Activated T-cell treated with anti-CD3 and anti-CD28 coated beads for 4 hours (primary cell): Measurements from ENCODE around the gene FBXL5.
A peak's percentile ranks its signal among the peaks of the same experiment; 100 is the strongest.

Experiments used
- DNase-seq: peaks from one replicate; pipeline ENCODE4 v3.0.0-alpha.2; 2020

The FBXL5 gene

DNA sequence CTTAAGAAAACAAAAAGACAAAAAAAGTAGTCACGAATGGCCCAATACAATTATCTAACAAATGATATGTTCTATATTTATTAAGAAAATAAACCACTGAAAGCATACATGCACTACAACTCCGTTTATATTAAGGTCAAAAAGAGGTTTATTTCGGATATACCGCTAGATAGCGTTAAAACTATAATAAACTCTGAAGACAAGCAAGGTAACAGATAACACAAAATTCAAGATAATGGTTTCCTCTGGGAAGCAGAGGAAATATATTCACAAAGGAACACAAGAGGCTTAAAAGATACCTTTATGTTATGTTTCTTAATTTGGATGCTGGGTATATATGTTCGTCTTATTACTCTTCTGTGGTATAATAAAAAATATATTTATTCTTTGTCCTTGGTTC is 21.7 kb upstream of the FBXL5 start:
- DNase-seq: no peak

DNA sequence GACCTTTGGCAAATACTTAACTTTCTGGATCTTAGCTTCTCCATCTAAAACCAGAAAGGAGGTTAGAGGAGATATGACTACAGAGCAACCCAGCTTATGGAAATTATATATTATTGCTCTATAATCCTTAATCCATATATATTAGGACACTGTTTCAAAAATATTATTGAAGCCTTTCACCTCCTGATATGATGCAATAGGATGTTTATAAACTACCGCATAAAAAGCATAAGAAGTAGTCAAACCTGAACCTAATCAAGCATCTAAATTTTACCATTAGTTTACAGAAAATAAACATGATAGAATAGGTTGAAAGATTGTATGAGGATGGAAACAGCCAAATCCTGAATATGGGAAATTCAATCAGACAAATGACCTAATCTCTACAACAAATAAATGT is 20.9 kb upstream of the FBXL5 start:
- no peak for DNase-seq

DNA sequence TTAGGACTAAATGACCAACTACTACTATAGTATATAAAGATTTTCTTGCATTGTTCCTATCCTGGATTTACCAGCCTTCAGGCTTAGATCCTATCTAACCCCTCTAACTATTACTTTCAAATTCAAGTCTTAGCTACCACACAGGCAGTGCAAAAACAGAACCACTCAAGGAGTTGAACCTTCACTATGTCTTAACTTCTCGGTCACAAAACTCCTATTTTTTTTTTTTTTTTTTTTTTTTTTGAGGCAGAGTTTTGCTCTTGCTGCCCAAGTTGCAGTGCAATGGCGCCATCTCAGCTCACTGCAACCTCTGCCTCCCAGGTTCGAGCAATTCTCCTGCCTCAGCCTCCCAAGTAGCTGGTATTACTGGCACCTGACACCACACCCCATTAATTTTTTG is 20.2 kb upstream of the FBXL5 start:
- no peak for DNase-seq

DNA sequence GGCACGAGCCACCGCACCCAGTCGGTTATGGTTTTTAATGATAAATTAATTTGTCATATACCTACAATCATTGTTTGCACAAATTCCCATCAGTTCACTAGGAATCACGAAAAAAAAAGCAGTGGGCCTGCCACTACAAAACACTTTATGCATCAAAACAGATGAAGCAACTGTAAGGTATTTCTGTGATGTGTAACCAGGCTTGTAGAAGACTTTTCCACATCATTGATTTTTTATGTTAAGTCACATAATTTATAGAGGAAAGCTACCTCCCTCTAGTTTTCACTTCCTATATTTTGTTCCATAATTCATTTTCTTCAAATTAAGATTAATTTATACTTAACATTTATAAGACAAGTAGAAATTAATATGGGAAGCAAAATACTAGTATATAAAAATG is 19.8 kb upstream of the FBXL5 start:
- DNase-seq: no peak

DNA sequence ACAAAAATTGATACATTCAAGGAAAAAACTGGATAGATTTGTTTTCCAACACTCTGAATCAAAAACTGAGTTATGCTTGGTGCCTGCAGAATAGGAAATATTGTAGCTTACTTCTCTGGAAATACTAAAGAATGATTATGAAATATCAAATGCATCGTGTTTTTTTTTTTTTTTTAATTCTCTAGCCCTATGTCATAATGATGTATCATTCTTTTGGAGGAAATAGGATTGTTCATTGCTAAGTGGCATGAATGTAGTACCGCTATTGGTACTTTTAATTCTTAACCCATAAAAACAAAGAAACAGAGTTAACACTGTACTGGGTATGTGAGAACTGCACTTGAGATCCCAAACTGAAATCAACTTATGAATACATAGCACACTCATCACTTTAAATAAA is 18.9 kb upstream of the FBXL5 start:
- no peak for DNase-seq

DNA sequence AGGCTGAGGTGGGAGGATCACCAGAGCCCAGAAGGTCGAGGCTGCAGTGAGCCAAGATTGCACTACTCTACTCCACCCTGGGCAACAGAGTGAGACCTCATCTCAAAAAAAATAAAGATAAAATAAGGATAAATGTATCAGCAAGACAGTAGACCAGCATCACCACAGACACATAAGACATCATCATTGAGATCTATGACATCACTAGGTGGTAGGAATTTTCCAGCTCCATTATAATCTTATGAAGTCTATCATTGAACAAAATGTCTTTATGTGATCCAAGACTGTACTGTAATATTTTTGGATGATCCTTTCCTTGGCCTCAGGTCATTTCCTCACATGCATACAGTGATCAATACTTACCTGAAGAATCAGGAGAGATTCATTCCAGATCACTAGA is 18.2 kb upstream of the FBXL5 start:
- no peak for DNase-seq

DNA sequence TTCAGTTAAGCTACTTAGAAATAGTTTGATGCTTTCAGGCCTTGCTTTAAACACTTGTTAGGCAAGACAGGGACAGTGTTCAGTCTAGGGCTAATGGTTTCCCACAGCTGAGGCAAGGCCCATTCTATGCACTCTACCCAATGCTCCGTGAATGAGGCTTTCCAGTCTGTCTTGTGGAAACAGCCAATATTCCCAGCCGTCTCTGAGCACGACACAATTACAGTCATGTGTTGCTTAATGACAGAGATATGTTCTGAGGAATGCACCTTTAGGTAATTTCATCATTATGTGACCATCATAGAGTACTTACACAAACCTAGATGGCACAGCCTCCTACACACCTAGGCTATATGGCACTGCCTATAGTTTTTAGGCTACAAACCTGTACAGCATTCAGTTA is 16.9 kb upstream of the FBXL5 start:
- DNase-seq: no peak

DNA sequence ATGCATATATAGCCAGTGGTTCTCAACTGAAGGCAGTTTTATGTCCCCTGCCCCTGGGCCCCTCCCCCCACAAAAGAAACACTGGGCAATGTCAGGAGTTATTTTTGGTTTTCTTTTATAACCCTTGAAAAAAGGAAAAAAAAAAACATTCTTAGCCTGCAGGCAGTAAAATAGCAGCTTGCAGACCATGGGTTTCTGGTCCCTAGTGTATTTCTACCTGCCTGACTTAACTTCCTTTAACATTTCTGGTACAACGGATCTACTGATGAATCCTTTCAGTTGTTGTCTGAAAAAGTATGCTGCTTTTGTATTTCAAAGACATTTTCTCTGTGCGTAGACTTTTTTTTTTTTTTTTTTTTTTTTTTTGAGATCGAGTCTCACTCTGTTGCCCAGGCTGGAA is 15.4 kb upstream of the FBXL5 start:
- DNase-seq: no peak

DNA sequence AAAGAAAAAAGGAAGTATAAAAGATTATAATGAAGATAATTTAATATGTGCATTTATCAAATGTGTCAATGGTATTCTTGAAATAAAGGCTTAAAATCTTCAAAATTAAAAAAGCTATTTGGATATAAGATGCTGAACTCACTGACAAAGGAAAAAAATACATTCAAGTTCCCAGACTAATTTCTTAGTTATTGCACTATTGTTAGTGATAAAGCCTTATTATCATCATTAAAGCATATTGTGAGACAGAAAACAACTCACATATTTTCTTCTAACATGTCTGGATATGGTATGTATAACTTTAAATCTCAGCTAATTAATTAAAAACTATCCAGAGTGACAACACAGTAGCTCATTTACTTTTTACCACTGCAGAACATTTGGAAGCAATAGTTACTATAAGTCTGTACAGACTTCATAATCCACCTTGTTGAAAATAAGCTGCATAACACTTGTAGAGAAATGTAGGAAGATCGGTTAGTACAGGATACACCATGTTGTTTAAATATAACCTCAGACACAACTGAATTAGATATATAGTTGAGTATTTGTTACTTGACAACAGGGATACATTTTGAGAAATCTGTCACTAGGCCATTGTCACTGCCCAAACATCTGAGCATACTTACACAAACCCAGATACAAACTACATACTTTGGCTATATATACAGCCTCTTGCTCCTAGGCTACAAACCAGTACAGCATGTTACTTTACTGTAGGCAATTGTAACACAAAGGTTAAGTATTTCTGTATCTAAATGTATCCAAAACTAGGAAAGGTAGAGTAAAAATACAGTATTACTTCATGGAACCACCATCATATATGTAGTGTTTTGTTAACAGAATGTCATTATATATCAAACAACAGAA is 13.6 kb upstream of the FBXL5 start:
- no peak for DNase-seq

DNA sequence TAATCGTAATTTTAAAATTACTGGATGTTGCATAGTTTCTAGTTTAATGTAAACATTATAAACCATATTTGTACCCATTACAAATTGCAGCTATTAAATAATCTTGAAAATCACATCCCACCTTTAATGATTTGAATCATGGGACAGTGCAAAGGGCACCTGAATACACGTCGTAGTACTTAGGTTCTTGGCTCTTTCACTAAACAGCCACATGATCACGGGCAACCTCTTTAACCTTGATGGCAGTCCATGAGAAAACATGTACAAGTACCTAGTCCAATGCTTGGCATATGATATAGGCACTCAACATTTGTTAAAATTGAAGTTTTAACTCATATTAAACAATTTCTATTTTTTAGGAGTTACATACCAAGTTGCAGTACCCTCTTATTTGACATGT is 11.8 kb upstream of the FBXL5 start:
- DNase-seq: no peak

DNA sequence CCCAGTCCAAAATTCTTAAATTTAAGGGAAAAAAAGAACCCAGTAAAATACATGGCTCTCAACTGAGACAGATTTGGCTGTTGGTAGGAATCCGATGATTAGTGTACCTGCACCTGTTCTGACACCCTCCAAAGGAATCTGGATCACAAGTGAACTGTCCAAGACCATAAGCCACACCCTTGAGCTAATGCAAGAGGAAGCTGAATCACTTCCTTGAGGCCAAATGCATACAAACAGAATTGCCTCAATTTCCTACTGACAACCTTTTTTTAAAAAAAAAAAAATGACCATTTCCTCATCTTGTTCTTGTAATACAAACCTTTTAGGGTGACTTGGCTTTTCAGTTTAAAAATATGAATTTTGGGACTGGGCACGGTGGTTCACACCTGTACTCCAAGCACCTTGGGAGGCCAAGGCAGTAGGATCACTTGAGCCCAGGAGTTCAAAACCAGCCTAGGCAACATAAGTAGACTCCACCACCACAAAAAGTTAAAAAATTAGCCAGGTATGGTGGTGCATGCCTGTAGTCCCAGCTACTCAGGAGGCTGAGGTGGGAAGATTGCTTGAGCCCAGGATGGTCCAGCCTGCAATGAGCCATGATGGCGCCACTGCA is 10.7 kb upstream of the FBXL5 start:
- no peak for DNase-seq

DNA sequence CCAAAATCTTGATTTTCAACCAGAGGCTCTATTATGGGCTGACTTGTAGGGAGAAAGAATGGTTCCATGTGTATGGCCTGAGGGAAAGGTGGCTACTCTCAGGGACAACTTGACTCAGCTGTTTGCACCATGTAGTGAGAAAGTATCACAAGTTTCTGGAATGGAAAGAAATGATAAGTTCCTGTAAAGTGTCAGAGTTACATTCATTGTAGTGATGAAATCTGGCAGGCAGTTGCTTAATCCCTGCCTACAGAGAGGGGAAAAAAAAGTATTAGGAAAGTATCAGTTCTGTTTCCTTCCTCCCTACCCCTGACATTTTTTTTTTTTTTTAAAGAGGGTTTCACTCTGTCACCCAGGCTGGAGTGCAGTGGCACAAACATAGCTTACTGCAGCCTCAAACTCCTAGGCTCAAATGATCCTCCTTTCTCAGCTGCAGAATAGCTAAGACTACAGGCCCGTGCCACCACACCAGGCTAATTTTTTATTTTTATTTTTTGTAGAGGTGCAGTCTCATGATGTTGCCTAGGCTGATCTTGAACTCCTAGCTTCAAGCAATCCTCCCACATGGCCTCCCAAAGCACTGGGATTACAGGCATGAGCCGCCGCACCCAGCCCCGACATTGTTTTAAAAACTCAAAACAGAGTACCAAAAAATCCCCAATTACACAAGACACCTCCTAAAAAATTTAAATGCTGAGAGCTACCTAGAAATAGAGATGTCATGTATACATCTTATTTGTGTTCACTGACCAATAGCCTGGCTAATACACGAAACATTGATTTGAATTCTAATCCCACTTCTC is 4.8 kb upstream of the FBXL5 start:
- no peak for DNase-seq

DNA sequence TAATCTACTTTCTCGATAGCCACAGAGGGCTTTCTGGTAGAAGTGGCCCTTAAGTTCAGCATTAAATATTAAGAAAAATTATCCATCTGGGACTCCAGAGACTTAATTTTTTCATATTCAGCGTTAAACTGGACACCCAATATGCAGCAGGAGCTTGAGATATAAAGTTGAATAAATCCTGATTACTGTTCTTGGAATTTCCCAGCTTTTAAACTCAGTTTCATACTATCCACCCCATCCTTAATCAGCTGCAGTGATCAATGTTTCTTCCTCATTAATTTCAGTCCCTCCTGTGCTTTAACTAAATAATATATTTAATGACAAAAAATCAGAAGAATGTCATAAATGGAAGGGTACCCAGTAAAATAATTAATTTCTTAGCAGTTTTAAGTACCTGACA is 3.6 kb upstream of the FBXL5 start:
- DNase-seq: no peak

DNA sequence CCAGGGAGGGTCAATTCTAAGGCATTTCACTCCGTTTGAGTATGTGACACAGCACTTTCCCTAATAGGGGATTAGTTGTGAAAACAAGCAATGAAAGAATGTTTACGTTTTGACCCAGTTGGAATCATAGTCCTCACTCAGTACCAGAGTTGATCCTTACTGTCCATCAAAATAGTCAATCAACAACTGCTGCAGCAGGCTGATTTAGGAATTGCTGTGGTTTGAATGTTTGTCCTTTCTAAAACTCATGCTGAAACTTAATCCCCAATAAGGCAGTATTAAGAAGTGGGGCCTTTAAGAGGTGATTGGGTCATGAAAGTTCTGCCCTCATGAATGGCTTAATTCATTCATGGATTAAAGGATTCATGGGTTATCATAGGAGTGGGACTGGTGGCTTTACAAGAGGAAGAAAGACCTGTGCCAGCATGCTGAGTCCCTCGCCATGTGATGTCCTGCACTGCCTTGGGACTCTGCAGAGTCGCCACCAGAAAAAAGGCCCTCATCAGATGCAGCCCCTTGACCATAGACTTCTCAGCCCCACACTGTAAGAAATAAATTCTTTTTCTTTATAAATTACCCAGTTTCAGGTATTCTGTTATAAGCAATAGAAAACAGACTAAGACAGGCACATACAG is 3.1 kb upstream of the FBXL5 start:
- no peak for DNase-seq

DNA sequence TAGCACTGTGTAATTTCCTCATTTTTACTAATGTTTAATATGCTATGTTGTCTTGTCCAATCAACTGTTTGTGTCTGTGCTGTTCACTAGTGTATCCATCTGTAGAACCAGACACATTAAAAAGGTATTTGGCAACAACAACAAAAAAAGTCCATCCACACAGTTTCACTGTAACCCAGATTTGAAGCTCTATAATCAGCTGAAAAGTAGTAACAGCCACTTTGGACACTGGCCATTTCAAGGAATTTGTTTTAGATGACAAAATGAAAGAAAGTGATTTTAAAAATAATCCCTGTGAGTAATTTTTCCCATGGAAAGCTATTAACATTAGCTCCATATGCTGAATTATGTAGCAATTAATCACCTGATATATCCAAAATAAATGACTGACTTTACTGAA is 2.2 kb upstream of the FBXL5 start:
- no peak for DNase-seq

DNA sequence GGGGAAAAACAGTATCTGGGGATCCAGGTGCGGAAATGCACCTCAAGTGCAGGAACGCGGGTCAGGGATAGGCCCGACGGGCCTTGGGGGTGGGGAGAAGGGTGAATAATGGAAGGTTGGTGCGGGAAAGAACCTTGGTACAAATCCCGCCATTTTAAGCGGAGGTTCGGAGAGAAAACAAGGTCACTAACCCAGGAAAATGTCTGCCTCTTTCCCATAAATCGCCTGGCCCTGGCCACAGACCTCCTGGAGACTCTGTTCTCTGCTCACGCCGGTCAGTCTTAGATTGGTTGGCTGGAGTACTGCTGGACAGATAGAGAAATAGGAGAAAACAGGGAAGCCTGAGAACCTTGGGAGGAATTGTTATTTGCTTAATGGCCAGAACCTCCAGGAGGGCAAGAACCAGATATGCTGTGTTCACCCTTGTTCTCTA is 897 bp upstream of the FBXL5 start:
- DNase-seq: no peak

DNA sequence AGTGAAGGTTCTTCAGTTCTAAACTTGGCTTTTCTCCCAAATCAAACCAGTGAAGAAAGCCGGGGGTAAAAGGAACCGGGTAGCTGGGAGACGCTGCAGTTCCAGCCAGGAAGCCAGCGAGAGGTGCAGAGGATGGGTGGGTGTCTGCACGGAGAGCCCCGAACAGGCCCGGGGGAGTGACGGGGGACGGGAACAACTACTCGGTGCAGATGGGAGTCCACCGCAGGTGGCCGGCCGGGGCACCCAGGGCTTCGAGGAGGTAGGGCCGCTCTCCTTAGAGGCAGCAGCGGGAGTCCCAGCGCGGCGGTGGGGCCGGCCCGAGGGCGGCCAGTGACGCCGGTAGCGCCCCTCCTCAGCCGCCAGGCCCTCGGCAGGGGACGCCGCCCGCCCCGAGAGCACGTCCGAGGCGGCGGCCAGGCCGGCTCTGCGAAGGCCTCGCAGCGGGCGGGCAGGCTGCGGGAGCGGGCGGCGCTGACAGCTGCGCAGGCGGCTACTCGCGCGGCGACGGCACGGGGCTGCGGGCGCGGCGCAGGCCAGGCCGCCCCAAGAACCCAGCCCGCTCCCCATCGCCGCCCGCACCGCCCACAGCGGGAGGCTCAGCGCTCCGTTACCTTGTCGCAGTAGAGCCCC is 449 bp downstream of the FBXL5 start:
- DNase-seq: peak; percentile 21

DNA sequence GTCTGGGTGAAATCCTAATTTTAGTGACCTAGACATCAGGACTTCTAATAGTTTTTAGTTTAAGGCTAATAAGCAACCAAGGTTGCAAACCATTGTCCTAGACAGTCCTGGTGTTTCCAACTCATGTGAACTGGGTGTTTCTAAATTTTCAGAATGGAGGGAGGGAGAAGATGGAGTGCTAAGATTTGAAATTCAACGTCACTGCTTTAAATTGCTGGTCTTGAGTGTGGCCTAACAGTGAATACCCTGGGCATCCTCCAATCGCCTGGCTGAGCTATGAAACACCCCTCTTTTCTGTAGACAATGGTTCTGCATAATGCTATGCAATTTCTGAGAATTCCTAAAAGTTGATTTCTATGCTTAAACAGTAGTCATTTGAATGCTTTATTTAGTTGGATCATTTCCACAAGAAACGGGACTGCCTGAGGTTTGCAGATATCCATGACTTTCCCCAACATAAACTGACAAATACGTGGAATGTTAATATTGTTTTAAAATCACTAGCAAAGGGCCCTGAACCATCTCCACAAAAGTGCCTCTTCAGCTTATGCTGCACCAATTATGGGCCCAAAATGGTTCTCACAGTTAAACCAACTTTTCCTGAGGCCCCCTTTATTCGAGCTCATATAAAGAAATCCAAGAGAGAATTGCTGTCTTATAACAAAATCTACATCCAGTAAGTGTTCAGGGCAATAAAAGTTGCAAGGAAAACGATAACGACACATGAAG is 1.1 kb downstream of the FBXL5 start:
- no peak for DNase-seq

DNA sequence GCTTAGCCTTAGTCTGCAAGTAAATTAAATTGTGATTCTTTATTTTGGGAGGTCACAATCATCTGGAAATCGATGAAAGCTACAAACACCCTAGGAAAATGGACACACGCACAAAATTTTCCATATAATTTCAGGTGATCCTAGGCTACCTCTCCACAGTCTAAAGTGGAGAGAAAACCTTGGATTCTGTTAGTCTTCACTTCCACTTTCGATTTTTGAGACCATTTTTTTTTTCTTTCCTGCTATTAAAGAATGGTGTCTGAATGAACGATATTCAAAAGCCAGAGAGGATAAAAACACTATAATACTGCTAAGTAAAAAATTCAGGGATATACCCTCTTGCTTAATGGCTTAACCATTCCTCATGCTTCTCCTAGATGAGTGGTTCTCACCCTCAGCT is 1.7 kb downstream of the FBXL5 start:
- no peak for DNase-seq

DNA sequence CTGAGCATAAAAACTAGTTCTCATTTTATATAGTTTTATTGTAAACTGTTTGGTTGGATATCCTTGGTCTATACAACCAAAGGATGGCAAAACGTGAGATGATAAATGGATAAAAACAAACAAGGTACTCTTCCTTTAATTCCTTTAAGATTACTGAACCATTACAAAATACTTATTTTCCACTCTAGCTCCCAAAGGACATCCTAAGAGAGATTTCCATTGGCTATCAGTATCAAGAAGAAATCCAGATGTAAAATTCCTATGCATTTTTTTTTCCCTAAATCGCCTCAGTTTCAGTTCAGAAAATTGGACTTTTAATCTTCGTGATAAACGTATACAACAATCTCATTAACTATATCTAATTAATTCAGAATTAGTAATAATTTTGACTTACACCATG is 2.3 kb downstream of the FBXL5 start:
- no peak for DNase-seq

DNA sequence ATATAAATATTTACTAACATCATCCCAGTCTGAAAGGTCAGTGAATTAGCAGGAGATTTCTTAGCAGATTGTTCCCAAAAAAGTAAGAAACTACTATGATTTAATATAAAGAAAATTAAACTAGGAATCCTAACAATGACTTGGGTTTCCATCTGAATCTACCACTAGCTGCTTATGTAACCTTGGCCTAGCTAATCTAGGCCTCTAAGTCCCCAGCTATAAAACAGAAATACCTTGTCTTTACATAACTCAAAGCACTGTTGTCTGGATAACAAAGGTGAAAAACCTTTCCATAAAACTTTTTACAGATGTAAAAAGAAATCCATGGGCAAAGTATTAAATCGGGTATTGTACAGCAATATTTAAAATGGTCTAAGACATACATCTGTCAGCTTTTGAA is 3.0 kb downstream of the FBXL5 start:
- DNase-seq: no peak

DNA sequence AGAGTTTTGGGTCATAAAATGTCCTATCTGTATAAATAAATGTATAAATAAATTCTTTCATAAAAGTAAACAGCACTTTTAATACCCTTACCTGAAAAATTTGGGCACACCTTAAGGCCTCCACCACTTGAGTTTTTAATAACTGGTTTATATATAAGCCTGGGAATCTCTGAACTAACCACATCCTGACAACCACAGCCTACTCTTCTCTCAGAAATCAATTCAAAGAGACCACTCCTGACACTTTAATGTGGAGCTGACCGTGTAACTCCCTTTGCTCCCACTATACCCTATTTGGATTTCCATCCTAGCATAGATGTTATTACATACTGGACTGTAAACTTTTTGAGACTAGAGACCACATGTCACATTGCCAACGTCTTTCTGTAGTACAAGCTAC is 3.5 kb downstream of the FBXL5 start:
- no peak for DNase-seq
